HepG2 (cell line): ENCODE data around the gene ZNF540. TPM values are rescaled to one million over a fixed set of nuclear protein-coding genes. Genes with fewer than 3 reads are reported as not detected.
A peak's percentile ranks its signal among the peaks of the same experiment; 100 is the strongest.

Experiments
- BCL6 ChIP-seq: IDR thresholded peaks from 2 replicates; pipeline ENCODE4 v1.6.1; 2016; ENCODE audit warnings: missing genetic modification reagents, missing compliant biosample characterization
- CAMTA2 ChIP-seq: sonication (generic); formaldehyde crosslinking; IDR thresholded peaks from 2 replicates; pipeline ENCODE4 v1.4.0; 2020; ENCODE audit warnings: mild to moderate bottlenecking, missing genetic modification reagents, borderline replicate concordance
- CBX5 ChIP-seq: sonication (generic); formaldehyde crosslinking; IDR thresholded peaks from 2 replicates; pipeline ENCODE4 v1.4.0; 2020; ENCODE audit warnings: missing genetic modification reagents, borderline replicate concordance
- FOXO1 ChIP-seq: sonication (generic); formaldehyde crosslinking; IDR thresholded peaks from 2 replicates; pipeline ENCODE4 v1.4.0; 2020; ENCODE audit warnings: missing genetic modification reagents
- HCFC1 ChIP-seq: fragments of 150-350 bp; IDR thresholded peaks from 2 replicates; pipeline ENCODE4 v1.6.1; 2014; ENCODE audit warnings: low read depth, low read length
- LCORL ChIP-seq, 2 experiments: fragments of 450-650 bp in 1 of 2; sonication (generic) in 1 of 2; formaldehyde crosslinking in 1 of 2; IDR thresholded peaks; 2 replicates each; pipeline versions ENCODE4 v1.5.0 to v1.6.1; 2017 to 2020; ENCODE audit warnings: antibody characterized with exemption in 1 of 2, missing genetic modification reagents in 1 of 2
- REL ChIP-seq: sonication (generic); formaldehyde crosslinking; conservative IDR thresholded peaks from 2 replicates; pipeline ENCODE4 v1.8.0; 2022; ENCODE audit warnings: mild to moderate bottlenecking, missing genetic modification reagents, moderate library complexity
- SALL1 ChIP-seq: sonication (generic); formaldehyde crosslinking; IDR thresholded peaks from 2 replicates; pipeline ENCODE4 v1.8.0; 2022; ENCODE audit warnings: mild to moderate bottlenecking, missing genetic modification reagents
- SNRNP70 ChIP-seq: fragments of 200-400 bp; formaldehyde crosslinking; IDR thresholded peaks from 2 replicates; pipeline ENCODE4 v1.6.1; 2017; ENCODE audit warnings: mild to moderate bottlenecking, low read depth, low read length, moderate library complexity
- ZBTB25 ChIP-seq: IDR thresholded peaks from 2 replicates; pipeline ENCODE4 v1.6.1; 2018; ENCODE audit warnings: missing genetic modification reagents
- ZEB1 ChIP-seq: IDR thresholded peaks from 2 replicates; pipeline ENCODE4 v1.6.1; 2012; ENCODE audit warnings: mild to moderate bottlenecking, low read depth, inconsistent platforms; ENCODE audit not compliant: insufficient replicate concordance
- ZNF407 ChIP-seq: sonication (generic); formaldehyde crosslinking; IDR thresholded peaks from one replicate; pipeline ENCODE4 v1.5.1; 2020; ENCODE audit warnings: mild to moderate bottlenecking, missing genetic modification reagents; ENCODE audit errors: not compliant biosample characterization
- ZNF430 ChIP-seq: sonication (generic); formaldehyde crosslinking; IDR thresholded peaks from 2 replicates; pipeline ENCODE4 v1.9.0; 2021; ENCODE audit warnings: mild to moderate bottlenecking, missing genetic modification reagents
- ZNF501 ChIP-seq: sonication (generic); formaldehyde crosslinking; IDR thresholded peaks from 2 replicates; pipeline ENCODE4 v1.5.1; 2020; ENCODE audit warnings: mild to moderate bottlenecking, moderate library complexity, missing genetic modification reagents
- ZNF574 ChIP-seq: sonication (generic); formaldehyde crosslinking; IDR thresholded peaks from 2 replicates; pipeline ENCODE4 v1.4.0; 2020; ENCODE audit warnings: missing genetic modification reagents
- ZNF747 ChIP-seq: sonication (generic); formaldehyde crosslinking; IDR thresholded peaks from 2 replicates; pipeline ENCODE4 v1.8.1; 2023; ENCODE audit warnings: missing genetic modification reagents, mild to moderate bottlenecking, borderline replicate concordance
- polyA plus RNA-seq, 8 experiments: library from polyadenylated mRNA; depleted of rRNA in 3 of 8; stranded (reverse) in 7 of 8; unstranded in 1 of 8; fragments of >200 nt; fragmentation: Illumina TruSeq in 4 of 8; extraction: Trizol in 4 of 8; gene quantifications; 2 replicates each; pipeline versions ENCODE4 v1.2.1 to v1.2.3, GENCODE V29; 2011 to 2016; ENCODE audit warnings: low read depth in 4 of 8, missing spikeins in 1 of 8, mixed read lengths in 1 of 8; ENCODE audit not compliant: insufficient read depth in 1 of 8
- total RNA-seq, 5 experiments: library from RNA; depleted of rRNA; stranded (reverse); fragments of >200 nt; fragmentation: Illumina TruSeq; extraction: Trizol; gene quantifications; 2 replicates each; pipeline ENCODE4 v1.2.3, GENCODE V29; 2016; ENCODE audit warnings: low read depth in 1 of 5

ZNF540 gene
- total and polyA plus RNA-seq, 2 of the 13 experiments (the other 11 are each of a cell fraction or from before 2014, with no cell fraction given): 0.21 to 0.40 TPM

- TF ChIP-seq ZNF407 (CRISPR knock-in tag) (peak; percentile 31), HCFC1 (peak; percentile 93), REL (CRISPR knock-in tag) (no peak), ZEB1 (peak; percentile 97), BCL6 (0 out of 2 replicates have a peak, but pooled peaks have one; percentile 16), LCORL (IDR thresholded peaks at IDR 0.05) (0 out of 2 replicates have a peak, but pooled peaks have one; percentile 24), LCORL (CRISPR knock-in tag; IDR thresholded peaks at IDR 0.05) (no peak; the same call in 1 of the 2 replicates), FOXO1 (CRISPR knock-in tag) (no peak; the same call in 1 of the 2 replicates), ZNF574 (peak; percentile 86), ZNF501 (peak; percentile 67; the same call in 1 of the 2 replicates), CBX5 (CRISPR knock-in tag) (peak; percentile 40), CAMTA2 (no peak), ZNF430 (CRISPR knock-in tag) (0 out of 2 replicates have a peak, but pooled peaks have one; percentile 43), ZBTB25 (CRISPR knock-in tag) (peak; percentile 70; the same call in 1 of the 2 replicates), SALL1 (CRISPR knock-in tag) (peak; percentile 43; the same call in 1 of the 2 replicates), ZNF747 (CRISPR knock-in tag) (0 out of 2 replicates have a peak, but pooled peaks have one; percentile 40), SNRNP70 (no peak)
These were observed at the start of gene ZNF540, which contains the start of gene ZNF571 (continued) for GRCh38 chr19:37594304-37594981.
